Common myeloid progenitor, CD34-positive (primary cell): ENCODE data around the gene IGLL5.

ENCODE experiments used
- CTCF ChIA-PET: fragments of 350-600 bp; sonication (Branson Sonifier 250); formaldehyde crosslinking; loops from one replicate; lab custom pipeline; 2021; ENCODE audit warnings: antibody characterized with exemption; lab: Charles Lee
- POLR2A ChIA-PET: fragments of 350-600 bp; sonication (Branson Sonifier 250); formaldehyde crosslinking; loops from one replicate; lab custom pipeline; 2021; ENCODE audit warnings: antibody characterized with exemption; lab: Charles Lee
- DNase-seq, 3 donors: peaks; one replicate each; pipeline versions ENCODE4 v3.0.0 to v3.0.0-alpha.2; 2013
- H3K27ac ChIP-seq, 2 experiments: 1 replicate in 1 of 2; 2 replicates in 1 of 2; pipeline ENCODE4 v1.7.0; 2013; ENCODE audit warnings: inconsistent platforms in 2 of 2, low read length in 2 of 2, mild to moderate bottlenecking in 2 of 2, low read depth in 1 of 2, moderate library complexity in 1 of 2; ENCODE audit not compliant: severe bottlenecking in 2 of 2, insufficient read depth in 1 of 2, poor library complexity in 1 of 2
- H3K27me3 ChIP-seq, 5 experiments: replicated peaks in 2 of 5; 1 replicate in 3 of 5; 2 replicates in 2 of 5; pipeline versions ENCODE4 v1.6.1 to v1.7.0; 2013; ENCODE audit warnings: low read length in 4 of 5, mild to moderate bottlenecking in 2 of 5, moderate library complexity in 2 of 5, inconsistent platforms in 1 of 5; ENCODE audit not compliant: insufficient read depth in 5 of 5, control insufficient read depth in 4 of 5
- H3K36me3 ChIP-seq, 4 experiments: 1 replicate in 2 of 4; 2 replicates in 2 of 4; pipeline versions ENCODE4 v1.6.1 to v1.7.0; 2013; ENCODE audit warnings: low read length in 3 of 4, control low read depth in 1 of 4, mild to moderate bottlenecking in 1 of 4; ENCODE audit not compliant: control insufficient read depth in 4 of 4, insufficient read depth in 4 of 4
- H3K4me1 ChIP-seq, 4 experiments: 1 replicate in 3 of 4; 2 replicates in 1 of 4; pipeline versions ENCODE4 v1.6.1 to v1.7.1; 2013; ENCODE audit warnings: low read length in 3 of 4, mild to moderate bottlenecking in 3 of 4, control low read depth in 1 of 4, inconsistent platforms in 1 of 4, moderate library complexity in 1 of 4; ENCODE audit not compliant: control insufficient read depth in 4 of 4, insufficient read depth in 4 of 4; ENCODE audit errors: control extremely low read depth in 1 of 4
- H3K4me3 ChIP-seq, 7 experiments: 1 replicate in 4 of 7; 2 replicates in 3 of 7; pipeline versions ENCODE4 v1.5.1 to v1.7.0; 2013; ENCODE audit warnings: mild to moderate bottlenecking in 7 of 7, low read length in 6 of 7, moderate library complexity in 6 of 7, inconsistent platforms in 2 of 7, low read depth in 2 of 7, control low read depth in 1 of 7; ENCODE audit not compliant: insufficient read depth in 4 of 7, control insufficient read depth in 1 of 7; ENCODE audit errors: extremely low read depth in 1 of 7
- H3K9me3 ChIP-seq, 5 experiments: 1 replicate in 4 of 5; 2 replicates in 1 of 5; pipeline versions ENCODE4 v1.6.1 to v1.7.1; 2013; ENCODE audit warnings: low read length in 4 of 5, mild to moderate bottlenecking in 2 of 5, inconsistent platforms in 1 of 5, low read depth in 1 of 5, moderate library complexity in 1 of 5; ENCODE audit not compliant: control insufficient read depth in 4 of 5, insufficient read depth in 2 of 5; ENCODE audit errors: control extremely low read depth in 1 of 5
- WGBS: methylation state at CpG from one replicate; pipeline ENCODE4 v1.1.5; 2013; ENCODE audit not compliant: insufficient coverage; 5-methylcytosine and 5-hydroxymethylcytosine counted together

Gene IGLL5

DNA sequence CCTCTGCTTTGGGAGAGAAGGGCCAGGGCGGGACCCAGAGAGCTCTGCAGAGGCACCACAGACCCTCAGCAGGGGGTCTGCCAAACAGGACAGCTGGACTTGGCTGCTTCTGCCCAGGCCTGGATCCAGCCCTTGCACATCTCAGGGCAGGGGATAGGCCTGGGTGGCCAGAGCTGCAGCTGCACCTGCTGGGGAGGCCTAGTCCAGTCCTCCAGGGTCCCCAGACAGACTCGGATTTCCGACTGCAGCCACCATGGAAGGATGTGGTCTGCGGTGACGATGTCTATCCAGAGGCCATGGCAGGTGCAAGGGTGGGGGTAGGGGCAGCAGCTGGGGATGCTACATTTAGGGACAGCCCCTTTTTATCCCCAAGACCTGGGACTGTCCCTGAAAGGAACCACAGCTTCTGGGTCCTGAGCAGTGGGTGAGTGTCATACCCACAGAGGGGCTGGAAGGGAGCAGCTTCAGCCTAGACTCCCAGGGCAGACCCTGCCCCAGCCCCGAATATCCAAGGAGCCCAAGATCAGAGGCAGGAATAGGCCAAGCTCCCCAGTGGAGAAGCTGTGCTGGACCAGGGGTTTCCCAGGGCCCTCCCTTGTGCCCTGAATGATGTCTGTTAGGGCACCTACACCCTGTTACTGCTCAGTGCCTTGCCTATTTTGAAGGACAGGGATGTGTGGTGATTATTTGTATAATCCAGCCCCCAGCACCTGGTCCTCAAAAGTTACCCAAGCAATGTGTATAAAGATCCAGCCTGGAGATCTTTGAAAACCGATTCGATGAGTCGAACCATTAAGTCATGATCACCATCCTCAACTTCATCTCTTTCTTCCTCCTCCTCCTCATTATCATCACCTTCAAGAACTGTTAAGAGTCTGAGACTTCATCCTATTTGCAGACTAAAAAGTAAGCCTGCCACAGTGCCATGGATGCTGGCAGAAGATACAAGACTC, 2.5 kb upstream of the IGLL5 start:
- ChIA-PET POLR2A (interaction anchor here (1.2 kb wide), 1 partner anchor 12 kb away, joined by 6 read pairs; no protein-coding TSS in a partner anchor), CTCF (interaction anchor here (0.7 to 7.8 kb wide), 42 partner anchors 9 to 422 kb away, joined by 3 to 62 read pairs (median 6); no protein-coding TSS in a partner anchor)
- H3K27ac ChIP-seq: no peak overlapping the region
- WGBS: 84% methylated on average over 9 of the region's 9 CpGs
- H3K9me3 ChIP-seq: no peaks in the 10 kb centered on the region
- peaks cover 0 to 5% (median 0%) of the 10 kb centered on the region in 5 experiments for H3K27me3 ChIP-seq
- peak in 2 of 3 donors; percentile 33 to 53 for DNase-seq
- no peak overlapping the region for H3K4me3 ChIP-seq
- H3K36me3 ChIP-seq: no peaks in the 10 kb centered on the region
- peaks cover 0 to 7% (median 1%) of the 10 kb centered on the region in 4 experiments for H3K4me1 ChIP-seq

DNA sequence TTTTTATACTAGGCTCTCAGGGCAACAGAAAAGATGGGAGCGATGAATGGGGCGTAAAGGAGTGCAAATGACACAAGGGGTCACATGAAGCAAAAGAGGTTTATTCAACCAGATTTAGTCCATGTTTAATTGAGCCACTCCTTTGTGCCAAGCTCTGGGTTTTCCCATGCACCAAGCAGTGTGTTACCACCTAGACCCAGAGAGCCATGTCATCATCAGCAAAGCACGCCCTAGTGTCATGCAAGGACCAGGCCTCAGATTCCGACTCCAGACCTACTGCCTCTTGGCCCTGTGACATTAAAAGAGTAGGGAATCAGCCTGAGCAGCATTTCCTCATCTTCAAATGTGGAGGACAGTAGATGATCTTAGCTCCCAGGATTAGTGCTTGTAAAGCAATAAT, 1.1 kb upstream of the IGLL5 start:
- POLR2A ChIA-PET: no interaction called here
- no peak overlapping the region for H3K4me3 ChIP-seq
- peaks cover 0 to 7% (median 1%) of the 10 kb centered on the region in 4 experiments for H3K4me1 ChIP-seq
- H3K27ac ChIP-seq: no peak overlapping the region
- H3K9me3 ChIP-seq: no peaks in the 10 kb centered on the region
- no peak for DNase-seq
- CTCF ChIA-PET: interaction anchor here (0.8 to 7.8 kb wide), 8 partner anchors 26 to 133 kb away, joined by 3 to 62 read pairs (median 4); no protein-coding TSS in a partner anchor
- peaks cover 0 to 5% (median 0%) of the 10 kb centered on the region in 5 experiments for H3K27me3 ChIP-seq
- no peaks in the 10 kb centered on the region for H3K36me3 ChIP-seq
- WGBS: 98% methylated on average over 4 of the region's 4 CpGs

DNA sequence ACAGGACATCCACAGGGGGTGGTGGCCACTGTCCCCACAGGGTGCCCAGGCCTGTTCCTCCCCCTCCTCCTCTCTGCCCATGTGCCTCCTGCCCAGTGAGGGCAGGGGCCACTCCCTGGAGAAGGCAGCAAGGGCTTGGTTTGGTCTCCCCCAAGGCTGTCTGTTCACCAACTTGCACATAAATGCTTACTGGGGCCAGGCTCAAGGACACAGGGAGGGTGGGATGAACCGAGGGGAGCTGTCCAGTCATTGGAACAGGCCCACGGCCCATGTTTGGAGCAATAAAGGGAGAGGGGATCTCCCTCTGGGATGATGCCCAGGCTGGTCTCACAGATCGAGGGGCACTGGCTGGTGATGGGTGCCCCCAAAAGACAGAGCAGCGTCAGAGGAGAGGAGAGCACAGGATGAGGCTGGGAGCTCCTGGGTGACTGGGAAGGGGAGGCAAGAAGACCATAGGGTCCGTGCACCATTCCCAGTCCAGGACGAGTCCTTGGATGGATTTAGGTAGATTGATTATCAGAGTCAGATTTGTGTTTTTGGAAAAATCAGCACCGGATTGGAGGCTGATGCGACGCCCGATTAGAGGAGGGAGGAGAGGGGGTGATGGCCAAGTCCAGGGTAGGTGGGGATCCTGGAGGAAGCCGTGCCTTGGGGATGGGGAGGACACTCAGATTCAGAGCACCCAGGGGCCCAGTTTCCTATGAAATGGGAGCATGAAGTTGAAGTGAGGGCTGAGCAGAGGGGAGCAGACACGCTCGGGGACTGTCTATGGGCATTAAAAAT, 1.1 kb downstream of the IGLL5 start:
- CTCF ChIA-PET: interaction anchor here (0.7 to 7.8 kb wide), 5 partner anchors 8 to 79 kb away, joined by 3 to 62 read pairs (median 3); no protein-coding TSS in a partner anchor
- no peaks in the 10 kb centered on the region for H3K9me3 ChIP-seq
- 97% methylated on average over 4 of the region's 13 CpGs for WGBS

GRCh38 chr22:22890085-22890484, 2.5 kb downstream of the IGLL5 start:
- CTCF ChIA-PET: interaction anchor here (1.4 to 7.8 kb wide), 2 partner anchors 39 to 66 kb away, joined by 3 to 62 read pairs; no protein-coding TSS in a partner anchor
- Histone ChIP-seq H3K36me3 (no peaks in the 10 kb centered on the region), H3K27me3 (peaks cover 0 to 8% (median 0%) of the 10 kb centered on the region in 5 experiments), H3K27ac (no peak overlapping the region), H3K9me3 (no peaks in the 10 kb centered on the region), H3K4me3 (no peak overlapping the region), H3K4me1 (peaks cover 0 to 8% (median 2%) of the 10 kb centered on the region in 4 experiments)
- no peak for DNase-seq
- POLR2A ChIA-PET: no interaction called here

More for the DNA sequence above, 1.1 kb downstream of the IGLL5 start:
- H3K4me3 ChIP-seq: no peak overlapping the region
- H3K27me3 ChIP-seq: peaks cover 0 to 8% (median 0%) of the 10 kb centered on the region in 5 experiments
- H3K27ac ChIP-seq: no peak overlapping the region
- no peak for DNase-seq
- H3K4me1 ChIP-seq: peaks cover 0 to 7% (median 1%) of the 10 kb centered on the region in 4 experiments
- H3K36me3 ChIP-seq: no peaks in the 10 kb centered on the region
- POLR2A ChIA-PET: no interaction called here

DNA sequence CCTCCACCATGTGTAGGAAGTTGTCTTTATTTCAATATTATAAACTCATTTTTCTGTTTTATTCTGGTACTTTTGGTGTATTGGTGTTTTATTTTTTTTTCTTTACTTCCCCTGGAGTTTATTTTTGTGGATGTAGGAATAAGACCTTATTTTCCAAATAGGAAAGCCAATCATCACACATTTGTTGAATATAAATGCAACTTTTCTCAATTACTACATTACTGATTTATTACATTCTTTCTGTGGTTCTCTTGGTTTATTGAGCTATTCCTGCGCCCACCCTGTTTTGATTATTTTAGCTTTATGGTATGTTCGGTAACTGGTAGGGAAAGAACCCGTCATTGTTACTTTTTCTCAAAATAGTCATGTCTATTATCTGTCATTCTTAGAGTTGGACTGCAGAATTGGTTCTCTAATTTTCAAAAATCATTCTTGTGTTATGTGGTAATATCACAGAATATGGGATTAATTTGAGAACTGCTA, 3.6 kb downstream of the IGLL5 start:
- peaks cover 0 to 8% (median under 1%) of the 10 kb centered on the region in 4 experiments for H3K4me1 ChIP-seq
- CTCF ChIA-PET: no interaction called here
- peaks cover 0 to 8% (median 0%) of the 10 kb centered on the region in 5 experiments for H3K27me3 ChIP-seq
- POLR2A ChIA-PET: no interaction called here
- H3K4me3 ChIP-seq: no peak overlapping the region
- H3K27ac ChIP-seq: no peak overlapping the region
- no peak for DNase-seq
- H3K9me3 ChIP-seq: no peaks in the 10 kb centered on the region
- no peaks in the 10 kb centered on the region for H3K36me3 ChIP-seq
- WGBS: no CpG with 5 or more reads among the region's 3 CpGs

DNA sequence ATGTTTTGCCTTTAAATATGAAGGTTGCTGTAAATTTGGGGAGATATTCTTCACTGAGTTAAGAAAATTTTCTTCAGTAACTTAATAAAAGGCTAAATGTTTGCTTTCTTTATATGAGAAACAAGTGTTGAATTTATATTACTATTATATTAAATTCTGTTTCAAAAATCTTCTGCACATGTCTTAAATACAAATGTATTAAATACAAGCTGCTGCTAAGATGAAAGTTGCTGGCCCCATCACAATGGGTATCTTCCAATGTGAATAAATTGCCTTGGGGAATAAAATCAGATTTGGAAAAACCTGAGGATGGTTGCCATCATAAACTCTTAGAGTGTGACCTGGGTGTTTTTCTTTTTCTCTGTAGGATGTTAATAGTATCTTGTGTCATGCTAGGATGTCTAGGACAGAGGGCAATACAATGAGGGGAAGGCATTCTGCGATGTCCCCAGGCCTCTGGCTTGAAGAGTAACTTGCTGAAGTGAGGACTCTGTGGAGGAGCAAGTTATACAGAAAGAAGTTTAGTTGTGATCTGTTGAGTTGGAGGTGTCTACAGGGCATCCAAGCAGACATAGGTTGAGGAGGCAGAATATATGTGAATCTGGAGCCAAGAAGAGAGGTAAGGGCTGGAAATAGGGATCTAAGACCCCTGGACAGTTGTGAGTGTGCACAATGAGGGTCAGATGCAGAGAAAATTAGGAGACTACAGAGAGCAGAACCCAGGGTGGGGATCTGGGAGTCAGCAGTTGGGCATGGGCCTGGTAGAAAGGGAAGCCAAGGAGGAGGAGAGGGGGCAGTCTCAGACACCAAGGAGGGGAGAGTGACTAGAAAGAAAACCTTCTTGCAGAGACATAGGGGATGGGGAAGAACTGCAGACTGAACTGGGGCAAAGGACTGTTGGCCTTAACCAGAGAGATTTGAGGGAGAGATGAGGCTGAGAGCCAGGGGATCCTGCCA, 4.8 kb downstream of the IGLL5 start:
- CTCF ChIA-PET: interaction anchor here (1.5 kb wide), 1 partner anchor 50 kb away, joined by 3 read pairs; no protein-coding TSS in a partner anchor
- WGBS: 100% methylated on average over 1 of the region's 1 CpG
- Histone ChIP-seq H3K4me1 (peaks cover 0 to 8% (median under 1%) of the 10 kb centered on the region in 4 experiments), H3K27me3 (peaks cover 0 to 6% (median 0%) of the 10 kb centered on the region in 5 experiments), H3K27ac (no peak overlapping the region), H3K4me3 (no peak overlapping the region), H3K9me3 (no peaks in the 10 kb centered on the region), H3K36me3 (no peaks in the 10 kb centered on the region)
- DNase-seq: no peak
- POLR2A ChIA-PET: no interaction called here
